VCaP (cell line): ENCODE results near the gene AP3D1.

Experiments used
- H3K27ac ChIP-seq: fragments of 450-650 bp; 2 replicates; pipeline ENCODE4 v1.5.1; 2017
- TF ChIP-seq, protein P1 (sequence below): fragments of 450-650 bp; conservative IDR thresholded peaks from 2 replicates; pipeline ENCODE4 v1.5.1; 2017; ENCODE audit warnings: mild to moderate bottlenecking, moderate library complexity

The AP3D1 gene

DNA sequence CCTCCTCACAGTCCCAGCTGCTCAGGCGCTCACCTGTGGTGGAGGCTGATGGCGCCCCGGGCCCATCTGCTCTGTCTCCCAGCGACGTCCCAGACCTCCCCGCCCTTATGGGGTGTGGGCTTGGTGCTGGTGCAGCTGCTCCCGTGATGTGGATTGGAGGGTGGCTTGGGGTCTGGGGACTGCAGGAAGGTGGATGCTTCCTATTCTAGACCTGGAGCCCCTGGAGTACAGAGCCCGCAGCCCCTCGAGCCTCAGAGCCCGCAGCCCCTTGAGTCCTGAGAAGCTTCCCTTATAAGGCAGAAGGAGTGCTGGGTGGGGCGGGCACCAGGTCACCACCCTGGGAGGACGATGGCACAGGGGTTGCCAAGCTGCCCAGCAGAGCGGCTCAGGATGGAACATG lies 44.0 kb upstream of the AP3D1 start:
- H3K27ac ChIP-seq: no peak overlapping the region
- TF ChIP-seq, protein P1, sequence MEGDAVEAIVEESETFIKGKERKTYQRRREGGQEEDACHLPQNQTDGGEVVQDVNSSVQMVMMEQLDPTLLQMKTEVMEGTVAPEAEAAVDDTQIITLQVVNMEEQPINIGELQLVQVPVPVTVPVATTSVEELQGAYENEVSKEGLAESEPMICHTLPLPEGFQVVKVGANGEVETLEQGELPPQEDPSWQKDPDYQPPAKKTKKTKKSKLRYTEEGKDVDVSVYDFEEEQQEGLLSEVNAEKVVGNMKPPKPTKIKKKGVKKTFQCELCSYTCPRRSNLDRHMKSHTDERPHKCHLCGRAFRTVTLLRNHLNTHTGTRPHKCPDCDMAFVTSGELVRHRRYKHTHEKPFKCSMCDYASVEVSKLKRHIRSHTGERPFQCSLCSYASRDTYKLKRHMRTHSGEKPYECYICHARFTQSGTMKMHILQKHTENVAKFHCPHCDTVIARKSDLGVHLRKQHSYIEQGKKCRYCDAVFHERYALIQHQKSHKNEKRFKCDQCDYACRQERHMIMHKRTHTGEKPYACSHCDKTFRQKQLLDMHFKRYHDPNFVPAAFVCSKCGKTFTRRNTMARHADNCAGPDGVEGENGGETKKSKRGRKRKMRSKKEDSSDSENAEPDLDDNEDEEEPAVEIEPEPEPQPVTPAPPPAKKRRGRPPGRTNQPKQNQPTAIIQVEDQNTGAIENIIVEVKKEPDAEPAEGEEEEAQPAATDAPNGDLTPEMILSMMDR: no peak

DNA sequence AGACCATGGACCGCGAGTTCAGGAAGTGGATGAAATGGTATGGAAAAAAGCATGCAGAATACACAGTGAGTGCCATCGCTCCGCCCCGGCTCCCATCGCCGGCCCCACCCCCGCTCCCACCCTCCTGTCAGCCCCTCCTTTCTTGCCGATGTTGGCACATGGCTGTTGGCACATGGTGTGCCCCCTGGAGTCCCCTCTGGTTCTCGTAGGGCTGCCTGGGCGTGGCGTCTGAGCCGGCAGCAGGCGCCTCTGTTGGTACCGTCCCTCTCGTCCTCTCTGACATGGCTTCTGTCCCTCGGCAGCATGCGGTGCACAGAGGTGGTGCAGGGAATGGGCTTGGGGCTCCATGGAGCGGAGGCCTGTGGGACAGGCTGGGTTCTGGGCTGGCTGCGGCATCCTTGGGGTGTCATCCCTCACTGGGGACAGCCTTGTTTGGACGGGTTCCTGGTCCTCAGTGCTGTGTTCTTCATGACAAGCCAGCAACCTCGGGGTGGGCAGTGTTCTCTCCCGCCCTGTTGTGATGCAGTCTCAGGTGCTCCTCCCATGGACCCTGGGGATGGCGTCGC lies 43.2 kb upstream of the AP3D1 start:
- no peak overlapping the region for H3K27ac ChIP-seq
- TF ChIP-seq, protein P1: no peak

DNA sequence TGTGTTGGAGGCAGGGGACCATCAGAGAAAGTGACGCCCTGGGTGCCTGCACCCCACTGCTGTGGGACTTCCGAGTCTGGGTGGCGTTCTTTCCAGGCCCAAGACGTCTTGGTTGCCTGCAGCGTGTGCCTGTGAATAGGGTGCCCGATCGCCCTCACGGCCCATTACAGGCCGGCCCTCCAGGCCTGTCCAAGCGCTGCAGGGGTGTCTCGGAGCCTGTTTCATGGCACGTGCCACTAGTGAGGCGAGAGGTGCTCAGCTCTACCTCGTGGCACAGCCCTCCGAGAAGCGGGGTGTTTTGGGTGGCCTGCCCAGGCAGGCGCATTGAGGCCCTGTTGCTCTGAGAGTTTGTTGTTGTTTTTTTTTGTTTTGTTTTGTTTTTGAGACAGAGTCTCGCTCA lies 42.4 kb upstream of the AP3D1 start:
- H3K27ac ChIP-seq: no peak overlapping the region
- TF ChIP-seq, protein P1: no peak

DNA sequence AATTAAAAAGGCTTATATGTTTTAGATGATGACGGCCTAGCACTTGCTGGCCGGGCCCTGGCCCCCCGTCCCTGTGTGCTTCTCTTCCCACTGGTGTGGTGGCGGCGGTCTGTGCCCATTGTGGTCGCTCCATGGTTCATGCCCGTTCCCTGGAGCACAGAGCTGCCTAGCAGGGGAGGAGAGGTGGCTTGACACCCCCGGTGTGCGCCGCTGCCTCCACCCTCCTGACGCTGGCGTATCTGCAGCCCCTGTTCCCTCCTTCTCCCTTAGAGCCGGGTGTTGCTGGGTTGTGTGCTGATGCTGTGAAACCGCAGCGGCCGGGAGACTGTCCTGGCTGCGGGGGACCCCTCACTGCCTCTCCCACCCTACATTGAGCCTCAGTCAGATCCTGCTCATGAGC lies 41.5 kb upstream of the AP3D1 start:
- TF ChIP-seq, protein P1: no peak
- H3K27ac ChIP-seq: no peak overlapping the region

DNA sequence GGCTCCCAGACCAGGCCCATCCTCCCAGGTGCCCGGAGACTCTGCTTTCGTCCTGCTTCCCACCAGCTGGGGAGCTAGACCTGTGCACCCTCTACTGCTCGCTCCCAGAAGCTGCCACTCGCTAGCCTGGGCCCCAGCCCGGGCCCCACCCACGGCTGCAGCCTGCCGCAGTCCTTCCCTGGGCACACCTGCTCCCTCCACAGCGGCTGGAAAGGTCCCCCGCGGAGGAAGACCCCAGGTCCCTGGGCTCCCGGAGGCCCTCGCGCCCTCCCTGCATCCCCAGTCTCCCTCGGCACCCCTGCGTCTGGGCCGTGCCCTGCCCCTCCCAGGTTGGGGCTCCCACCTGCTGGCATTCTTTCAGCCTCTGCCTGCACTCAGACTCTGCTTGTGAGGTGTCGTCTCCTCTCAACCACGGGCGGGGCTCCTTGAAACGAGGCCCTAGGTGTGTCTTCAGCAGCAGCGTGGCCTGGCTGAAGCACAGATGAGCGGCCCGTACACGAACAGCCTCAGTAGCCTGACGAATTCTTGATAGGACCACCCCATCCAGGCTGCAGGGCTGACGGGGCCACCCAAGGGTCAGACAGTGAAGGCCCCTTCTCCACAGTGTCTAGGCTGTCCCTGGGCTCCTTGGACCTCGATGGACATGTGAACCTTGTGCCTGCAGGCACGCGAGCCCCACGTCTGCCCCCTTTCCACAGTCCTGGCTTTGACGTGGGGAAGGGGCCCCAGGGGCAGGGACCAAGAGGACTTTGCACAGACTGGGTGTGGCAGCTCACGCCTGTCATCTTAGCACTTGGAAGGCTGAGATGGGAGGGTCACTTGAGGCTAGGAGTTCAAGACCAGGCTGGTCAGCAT lies 40.3 kb upstream of the AP3D1 start:
- TF ChIP-seq, protein P1: no peak
- H3K27ac ChIP-seq: no peak overlapping the region

DNA sequence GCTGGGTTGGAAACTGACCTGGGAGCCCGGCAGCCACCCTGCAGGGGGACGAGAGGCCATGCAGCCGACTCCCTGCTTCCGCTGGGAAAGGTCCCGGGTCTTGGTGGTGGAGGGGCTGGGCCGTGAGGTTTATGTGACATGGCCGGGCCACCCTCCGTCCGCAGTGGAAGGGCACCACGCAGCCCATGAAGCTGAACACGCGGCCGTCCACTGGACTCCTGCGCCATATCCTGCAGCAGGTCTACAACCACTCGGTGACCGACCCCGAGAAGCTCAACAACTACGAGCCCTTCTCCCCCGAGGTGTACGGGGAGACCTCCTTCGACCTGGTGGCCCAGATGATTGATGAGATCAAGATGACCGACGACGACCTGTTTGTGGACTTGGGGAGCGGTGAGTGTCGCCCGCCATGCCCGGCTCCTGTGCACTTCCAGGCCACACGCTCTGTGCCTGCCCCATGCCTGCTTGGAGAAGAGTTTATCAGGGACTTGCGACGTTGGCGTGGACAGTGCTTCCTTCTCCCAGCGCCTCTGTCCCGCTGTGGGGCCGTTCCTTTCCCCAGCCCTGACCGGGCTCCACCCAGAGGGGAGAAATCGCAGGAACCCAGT lies 39.6 kb upstream of the AP3D1 start:
- TF ChIP-seq, protein P1: no peak
- H3K27ac ChIP-seq: no peak overlapping the region

DNA sequence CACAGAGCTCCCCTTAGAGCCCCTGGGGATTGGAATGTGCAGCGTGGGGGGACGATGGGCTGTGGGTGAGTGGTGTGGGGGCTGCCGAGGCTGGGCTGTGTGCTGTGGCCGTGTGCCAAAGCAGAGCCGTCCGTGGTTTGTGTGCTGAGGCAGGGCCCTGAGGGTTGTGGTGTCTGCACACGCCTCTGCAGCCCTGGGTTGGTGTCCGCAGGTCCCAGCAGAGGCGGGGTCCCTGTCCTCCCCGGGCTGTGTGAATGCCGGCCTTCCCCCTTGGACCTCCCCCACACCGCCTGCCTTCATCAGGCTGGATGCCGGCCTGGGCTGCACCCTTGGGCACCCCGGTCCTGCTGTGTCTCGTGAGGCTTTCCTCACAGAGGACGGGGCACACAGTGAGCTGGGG lies 38.5 kb upstream of the AP3D1 start:
- H3K27ac ChIP-seq: no peak overlapping the region
- TF ChIP-seq, protein P1: no peak
